ENCODE data around the gene APOA4.

APOA4 gene

GRCh38 chr11:116849486-116849885 lies 26.4 kb upstream of the APOA4 start:
- Histone ChIP-seq H3K27ac (ENCODE audit: low read depth, low read length) (no peak overlapping the region), H3K4me3 (ENCODE audit: insufficient read depth, low read length, poor library complexity, severe bottlenecking) (no peak overlapping the region), H3K36me3 (ENCODE audit: low read length) (no peaks in the 10 kb centered on the region), H4K20me1 (ENCODE audit: low read depth, low read length) (no peaks in the 10 kb centered on the region), H2AFZ (ENCODE audit: low read depth, low read length, severe bottlenecking) (no peak overlapping the region), H3K9me3 (ENCODE audit: insufficient read depth, low read length) (no peaks in the 10 kb centered on the region), H3K9me2 (replicated peaks; ENCODE audit: insufficient read depth, low read length) (no peaks in the 10 kb centered on the region), H3K9ac (ENCODE audit: low read length) (no peak overlapping the region), H3F3A (ENCODE audit: insufficient read depth) (no peaks in the 10 kb centered on the region), H3K4me2 (ENCODE audit: low read depth, low read length, poor library complexity, severe bottlenecking) (no peak overlapping the region), H3K79me2 (ENCODE audit: insufficient read depth, low read length) (no peaks in the 10 kb centered on the region), H3K27me3 (ENCODE audit: low read length) (no peaks in the 10 kb centered on the region)
- TF ChIP-seq CTCF (IDR thresholded peaks at IDR 0.05; ENCODE audit: insufficient read depth, low read length, poor library complexity, severe bottlenecking) (no peak), EZH2phosphoT487 (conservative IDR thresholded peaks at IDR 0.05; ENCODE audit: low read length) (no peak)

GRCh38 chr11:116849060-116849459 lies 26.0 kb upstream of the APOA4 start:
- no peaks in the 10 kb centered on the region for H3K36me3 ChIP-seq (ENCODE audit: low read length)
- H3K9ac ChIP-seq (ENCODE audit: low read length), result no peak overlapping the region

GRCh38 chr11:116847612-116848011 lies 24.5 kb upstream of the APOA4 start:
- no peak overlapping the region for H3K4me2 ChIP-seq (ENCODE audit: low read depth, low read length, poor library complexity, severe bottlenecking)
- H3F3A ChIP-seq (ENCODE audit: insufficient read depth), result no peaks in the 10 kb centered on the region
- no peak overlapping the region for H3K9ac ChIP-seq (ENCODE audit: low read length)
- H3K4me3 ChIP-seq (ENCODE audit: insufficient read depth, low read length, poor library complexity, severe bottlenecking), result no peak overlapping the region
- H3K79me2 ChIP-seq (ENCODE audit: insufficient read depth, low read length), result no peaks in the 10 kb centered on the region
- no peaks in the 10 kb centered on the region for H3K27me3 ChIP-seq (ENCODE audit: low read length)
- H3K9me2 ChIP-seq (replicated peaks; ENCODE audit: insufficient read depth, low read length), result no peaks in the 10 kb centered on the region
- no peak overlapping the region for H2AFZ ChIP-seq (ENCODE audit: low read depth, low read length, severe bottlenecking)
- H4K20me1 ChIP-seq (ENCODE audit: low read depth, low read length), result no peaks in the 10 kb centered on the region
- no peak overlapping the region for H3K27ac ChIP-seq (ENCODE audit: low read depth, low read length)
- TF ChIP-seq CTCF (IDR thresholded peaks at IDR 0.05; ENCODE audit: insufficient read depth, low read length, poor library complexity, severe bottlenecking), result no peak
- no peak for TF ChIP-seq EZH2phosphoT487 (conservative IDR thresholded peaks at IDR 0.05; ENCODE audit: low read length)
- no peaks in the 10 kb centered on the region for H3K9me3 ChIP-seq (ENCODE audit: insufficient read depth, low read length)
- H3K36me3 ChIP-seq (ENCODE audit: low read length), result no peaks in the 10 kb centered on the region

More at GRCh38 chr11:116849060-116849459, 26.0 kb upstream of the APOA4 start:
- TF ChIP-seq CTCF (IDR thresholded peaks at IDR 0.05; ENCODE audit: insufficient read depth, low read length, poor library complexity, severe bottlenecking) (no peak), EZH2phosphoT487 (conservative IDR thresholded peaks at IDR 0.05; ENCODE audit: low read length) (no peak)
- Histone ChIP-seq H3K4me2 (ENCODE audit: low read depth, low read length, poor library complexity, severe bottlenecking) (no peak overlapping the region), H3K4me3 (ENCODE audit: insufficient read depth, low read length, poor library complexity, severe bottlenecking) (no peak overlapping the region), H2AFZ (ENCODE audit: low read depth, low read length, severe bottlenecking) (no peak overlapping the region), H3K79me2 (ENCODE audit: insufficient read depth, low read length) (no peaks in the 10 kb centered on the region), H3K9me2 (replicated peaks; ENCODE audit: insufficient read depth, low read length) (no peaks in the 10 kb centered on the region), H3K27me3 (ENCODE audit: low read length) (no peaks in the 10 kb centered on the region), H3F3A (ENCODE audit: insufficient read depth) (no peaks in the 10 kb centered on the region), H4K20me1 (ENCODE audit: low read depth, low read length) (no peaks in the 10 kb centered on the region), H3K9me3 (ENCODE audit: insufficient read depth, low read length) (no peaks in the 10 kb centered on the region), H3K27ac (ENCODE audit: low read depth, low read length) (no peak overlapping the region)
